Sigmoid colon (tissue), 7 donors: ENCODE results near the gene KCNH1. TPM values are rescaled to one million over a fixed set of nuclear protein-coding genes. Genes with fewer than 3 reads are reported as not detected.

ENCODE experiments used
- DNase-seq: peaks from one replicate; pipeline ENCODE4 v3.0.0-alpha.2; 2019
- H3K27ac ChIP-seq, 4 donors: fragments of 200-600 bp; sonication (generic); one replicate each; pipeline ENCODE4 v1.5.1; 2016 to 2019; ENCODE audit warnings: mild to moderate bottlenecking in 1 of 4
- H3K27me3 ChIP-seq, 3 donors: fragments of 200-600 bp; sonication (generic); one replicate each; pipeline ENCODE4 v1.5.1; 2019; ENCODE audit warnings: mild to moderate bottlenecking in 1 of 3
- H3K36me3 ChIP-seq, 4 donors: fragments of 200-600 bp; sonication (generic); one replicate each; pipeline ENCODE4 v1.5.1; 2016 to 2019
- H3K4me1 ChIP-seq, 4 donors: fragments of 200-600 bp; sonication (generic); one replicate each; pipeline ENCODE4 v1.5.1; 2017 to 2019
- H3K4me3 ChIP-seq, 4 donors: fragments of 200-600 bp; sonication (generic); one replicate each; pipeline ENCODE4 v1.5.1; 2017 to 2019; ENCODE audit warnings: mild to moderate bottlenecking in 2 of 4, moderate library complexity in 1 of 4
- H3K9me3 ChIP-seq, 4 donors: fragments of 200-600 bp in 3 of 4; sonication (generic) in 3 of 4; one replicate each; pipeline versions ENCODE4 v1.5.1 to v1.6.1; 2013 to 2019
- EP300 ChIP-seq, 4 donors: sonication (generic); formaldehyde crosslinking; IDR thresholded peaks; one replicate each; pipeline ENCODE4 v1.6.1; 2017; ENCODE audit warnings: antibody characterized with exemption in 4 of 4
- POLR2A ChIP-seq, 2 donors: fragments of 450-650 bp; IDR thresholded peaks; one replicate each; pipeline ENCODE4 v1.6.1; 2016; ENCODE audit warnings: antibody characterized with exemption in 2 of 2, mild to moderate bottlenecking in 2 of 2, moderate library complexity in 2 of 2
- POLR2AphosphoS5 ChIP-seq, 4 donors: sonication (generic); formaldehyde crosslinking; IDR thresholded peaks; one replicate each; pipeline ENCODE4 v1.6.1; 2017; ENCODE audit warnings: antibody characterized with exemption in 4 of 4
- WGBS, 2 donors: extraction: QIAGEN DNeasy Blood & Tissue Kit; methylation state at CpG; one replicate each; pipeline ENCODE4 v1.1.7; 2013; 5-methylcytosine and 5-hydroxymethylcytosine counted together
- intact Hi-C: fragments of 100-400 bp; cut with DNase I; formaldehyde crosslinking; loops from one replicate; pipeline ENCODE4 v1.15.1; 2023
- polyA plus RNA-seq, 3 donors: library from polyadenylated mRNA; stranded (reverse); fragments of 200-250 nt; gene quantifications; one replicate each; pipeline ENCODE4 v1.2.3, GENCODE V29; 2013
- total RNA-seq, 4 donors: library from RNA; depleted of rRNA; stranded (reverse); fragments of >200 nt; gene quantifications; one replicate each; pipeline ENCODE4 v1.1.0, GENCODE V29; 2016
- TF ChIP-seq, protein P1 (sequence below), 4 experiments: fragments of 450-650 bp in 3 of 4; fragments of 200-600 bp in 1 of 4; IDR thresholded peaks; one replicate each; pipeline ENCODE4 v1.5.1; 2016 to 2019; ENCODE audit warnings: antibody characterized with exemption in 4 of 4, mild to moderate bottlenecking in 3 of 4, moderate library complexity in 2 of 4
- donor health status: healthy with polysubstance abuse.
- donor health status: Bipolar disorder and iron deficiency.
- donor health status: healthy.

The KCNH1 gene
- total and polyA plus RNA-seq, 7 donors, result 0.23 to 3.1 (median 0.55) TPM; not detected in 2

GRCh38 chr1:210631399-210631798 lies 502.5 kb downstream of the KCNH1 start:
- Histone ChIP-seq H3K4me1 (peaks cover 0 to 14% (median 11%) of the 10 kb centered on the region in 4 donors), H3K27me3 (no peaks in the 10 kb centered on the region), H3K27ac (no peak overlapping the region), H3K9me3 (no peaks in the 10 kb centered on the region), H3K4me3 (no peak overlapping the region), H3K36me3 (no peaks in the 10 kb centered on the region)
- no peak for DNase-seq
- TF ChIP-seq POLR2AphosphoS5 (IDR thresholded peaks at IDR 0.05) (no peak), POLR2A (IDR thresholded peaks at IDR 0.05) (no peak), EP300 (IDR thresholded peaks at IDR 0.05) (no peak)
- TF ChIP-seq, protein P1, sequence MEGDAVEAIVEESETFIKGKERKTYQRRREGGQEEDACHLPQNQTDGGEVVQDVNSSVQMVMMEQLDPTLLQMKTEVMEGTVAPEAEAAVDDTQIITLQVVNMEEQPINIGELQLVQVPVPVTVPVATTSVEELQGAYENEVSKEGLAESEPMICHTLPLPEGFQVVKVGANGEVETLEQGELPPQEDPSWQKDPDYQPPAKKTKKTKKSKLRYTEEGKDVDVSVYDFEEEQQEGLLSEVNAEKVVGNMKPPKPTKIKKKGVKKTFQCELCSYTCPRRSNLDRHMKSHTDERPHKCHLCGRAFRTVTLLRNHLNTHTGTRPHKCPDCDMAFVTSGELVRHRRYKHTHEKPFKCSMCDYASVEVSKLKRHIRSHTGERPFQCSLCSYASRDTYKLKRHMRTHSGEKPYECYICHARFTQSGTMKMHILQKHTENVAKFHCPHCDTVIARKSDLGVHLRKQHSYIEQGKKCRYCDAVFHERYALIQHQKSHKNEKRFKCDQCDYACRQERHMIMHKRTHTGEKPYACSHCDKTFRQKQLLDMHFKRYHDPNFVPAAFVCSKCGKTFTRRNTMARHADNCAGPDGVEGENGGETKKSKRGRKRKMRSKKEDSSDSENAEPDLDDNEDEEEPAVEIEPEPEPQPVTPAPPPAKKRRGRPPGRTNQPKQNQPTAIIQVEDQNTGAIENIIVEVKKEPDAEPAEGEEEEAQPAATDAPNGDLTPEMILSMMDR (IDR thresholded peaks at IDR 0.05), result no peak
- 14 to 71% methylated on average over 3 of the region's 3 CpGs for WGBS, 2 donors
- intact Hi-C loops, result no loop called here

- H3K36me3 ChIP-seq, result no peaks in the 10 kb centered on the region
- DNase-seq, result no peak
- H3K4me3 ChIP-seq, result no peak overlapping the region
- no peaks in the 10 kb centered on the region for H3K27me3 ChIP-seq
- TF ChIP-seq EP300 (IDR thresholded peaks at IDR 0.05), result no peak
- TF ChIP-seq POLR2AphosphoS5 (IDR thresholded peaks at IDR 0.05), result no peak
- no peak for TF ChIP-seq POLR2A (IDR thresholded peaks at IDR 0.05)
- TF ChIP-seq, protein P1 (IDR thresholded peaks at IDR 0.05), result no peak
- H3K27ac ChIP-seq, result no peak overlapping the region
- 95% methylated on average over 2 of the region's 2 CpGs for WGBS, 2 donors
- intact Hi-C loops, result no loop called here
- H3K4me1 ChIP-seq, result peaks cover 0 to 14% (median 11%) of the 10 kb centered on the region in 4 donors
- H3K9me3 ChIP-seq, result no peaks in the 10 kb centered on the region
These were observed 504.7 kb downstream of the KCNH1 start for GRCh38 chr1:210629276-210629675.

DNA sequence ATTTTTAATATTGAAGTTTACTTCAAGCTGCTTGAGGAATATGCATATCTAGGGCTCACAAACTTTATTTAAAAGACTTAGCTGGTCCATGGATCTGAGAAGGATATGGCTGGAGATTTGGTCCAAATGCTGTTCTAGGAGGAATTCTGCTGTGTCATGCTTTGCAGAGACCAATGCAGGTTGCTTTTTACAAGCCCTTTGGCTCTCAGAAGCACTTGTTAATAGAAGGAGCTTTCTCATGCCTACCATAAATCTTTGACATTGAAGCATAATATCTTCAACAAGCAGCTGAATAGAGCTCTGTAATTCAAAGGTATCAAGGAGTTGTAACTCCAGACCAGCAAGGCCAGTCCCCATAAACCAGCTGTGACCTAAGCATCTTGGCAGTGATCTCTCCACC lies 506.2 kb downstream of the KCNH1 start:
- intact Hi-C loops, result no loop called here
- no peaks in the 10 kb centered on the region for H3K9me3 ChIP-seq
- H3K27ac ChIP-seq, result no peak overlapping the region
- no peak for TF ChIP-seq EP300 (IDR thresholded peaks at IDR 0.05)
- peak in 1 of 4 donors; percentile 8 for TF ChIP-seq POLR2AphosphoS5 (IDR thresholded peaks at IDR 0.05)
- no peak for TF ChIP-seq POLR2A (IDR thresholded peaks at IDR 0.05)
- TF ChIP-seq, protein P1 (IDR thresholded peaks at IDR 0.05), result no peak
- no peak overlapping the region for H3K4me3 ChIP-seq
- DNase-seq, result no peak
- no peaks in the 10 kb centered on the region for H3K27me3 ChIP-seq
- H3K4me1 ChIP-seq, result peaks cover 0 to 14% (median 11%) of the 10 kb centered on the region in 4 donors
- no peaks in the 10 kb centered on the region for H3K36me3 ChIP-seq

Other genes starting within 250 kb of the KCNH1 start
- gene RCOR3, start 125.2 kb upstream of the KCNH1 start, total RNA-seq, result 10 to 100 TPM; 40.7 to 60.3 (median 55.7) TPM
- 10 to 100 TPM in 2 of 3 donors, 1 to 10 TPM in 1; 7.6 to 21.3 (median 11.4) TPM for gene RCOR3, start 125.2 kb upstream of the KCNH1 start, polyA plus RNA-seq
- 10 to 100 TPM; 19.6 to 55.9 (median 27.8) TPM for gene TRAF5, start 192.7 kb upstream of the KCNH1 start, total RNA-seq
- 10 to 100 TPM in 1 of 3 donors, 1 to 10 TPM in 2; 2.4 to 20.8 (median 2.5) TPM for gene TRAF5, start 192.7 kb upstream of the KCNH1 start, polyA plus RNA-seq